Measurements from ENCODE around the gene SRR. TPM values are rescaled to one million over a fixed set of nuclear protein-coding genes. Genes with fewer than 3 reads are reported as not detected.

Gene SRR
- total RNA-seq, 1 experiment from 2014 or later = 11.8 TPM

DNA sequence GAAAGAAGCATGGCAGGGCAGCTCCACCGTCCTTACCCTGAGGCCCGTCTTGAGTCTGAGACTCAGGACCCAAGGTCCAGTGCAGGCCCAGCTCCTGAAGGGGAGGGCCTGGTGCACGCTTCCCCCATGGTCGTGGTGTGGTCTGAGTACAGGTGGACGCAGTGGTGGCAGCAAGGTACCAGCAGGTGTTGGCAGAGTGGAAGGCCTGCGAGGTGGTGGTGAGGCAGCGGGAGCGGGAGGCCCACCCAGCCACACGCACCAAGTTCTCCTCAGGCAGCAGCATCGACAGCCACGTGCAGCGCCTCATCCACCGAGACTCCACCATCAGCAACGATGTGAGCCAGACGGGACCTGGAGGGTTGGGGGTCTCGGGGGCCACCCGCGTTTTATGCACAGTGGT is 69.4 kb downstream of the SRR start:
- H3K27ac ChIP-seq (ENCODE audit: low read length) = no peak overlapping the region
- no peak overlapping the region for H3K4me3 ChIP-seq (ENCODE audit: low read depth in 2 of 2, low read length in 2 of 2)
- no peaks in the 10 kb centered on the region for H3K27me3 ChIP-seq (ENCODE audit: control insufficient read depth, insufficient read depth, low read length)
- in situ Hi-C loops (cut with HindIII; ENCODE audit: low pct_unique_long_range_greater_than_20kb, low sequenced_read_pairs) (no loop called here), intact Hi-C loops (cut with micrococcal nuclease; ENCODE audit: unreplicated experiment) (no loop called here)
- no TSS peak for BruUV-seq (replicated peaks)
- ATAC-seq (no peak), DNase-seq (ENCODE audit: low read depth, low spot score) (no peak)
- ChIA-PET POLR2A (no interaction called here), CTCF (no interaction called here)
- no peaks in the 10 kb centered on the region for H3K36me3 ChIP-seq (ENCODE audit: control insufficient read depth, insufficient read depth, low read length)
- no peaks in the 10 kb centered on the region for H3K9me3 ChIP-seq (ENCODE audit: control insufficient read depth, insufficient read depth, low read depth, low read length)
- H3K4me1 ChIP-seq (ENCODE audit: control insufficient read depth, insufficient read depth, low read length) = no peaks in the 10 kb centered on the region
- TF ChIP-seq POLR2AphosphoS5 (IDR thresholded peaks at IDR 0.05; ENCODE audit: low read depth, low read length) = no peak
- no peak for TF ChIP-seq SIN3A (IDR thresholded peaks at IDR 0.05; ENCODE audit: borderline replicate concordance, insufficient read depth, low read depth, low read length)
- TF ChIP-seq TCF7L2 (IDR thresholded peaks at IDR 0.05; ENCODE audit: low read depth, low read length) = no peak
- TF ChIP-seq, protein P1, sequence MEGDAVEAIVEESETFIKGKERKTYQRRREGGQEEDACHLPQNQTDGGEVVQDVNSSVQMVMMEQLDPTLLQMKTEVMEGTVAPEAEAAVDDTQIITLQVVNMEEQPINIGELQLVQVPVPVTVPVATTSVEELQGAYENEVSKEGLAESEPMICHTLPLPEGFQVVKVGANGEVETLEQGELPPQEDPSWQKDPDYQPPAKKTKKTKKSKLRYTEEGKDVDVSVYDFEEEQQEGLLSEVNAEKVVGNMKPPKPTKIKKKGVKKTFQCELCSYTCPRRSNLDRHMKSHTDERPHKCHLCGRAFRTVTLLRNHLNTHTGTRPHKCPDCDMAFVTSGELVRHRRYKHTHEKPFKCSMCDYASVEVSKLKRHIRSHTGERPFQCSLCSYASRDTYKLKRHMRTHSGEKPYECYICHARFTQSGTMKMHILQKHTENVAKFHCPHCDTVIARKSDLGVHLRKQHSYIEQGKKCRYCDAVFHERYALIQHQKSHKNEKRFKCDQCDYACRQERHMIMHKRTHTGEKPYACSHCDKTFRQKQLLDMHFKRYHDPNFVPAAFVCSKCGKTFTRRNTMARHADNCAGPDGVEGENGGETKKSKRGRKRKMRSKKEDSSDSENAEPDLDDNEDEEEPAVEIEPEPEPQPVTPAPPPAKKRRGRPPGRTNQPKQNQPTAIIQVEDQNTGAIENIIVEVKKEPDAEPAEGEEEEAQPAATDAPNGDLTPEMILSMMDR (IDR thresholded peaks at IDR 0.05) = no peak
- TF ChIP-seq, protein P2, sequence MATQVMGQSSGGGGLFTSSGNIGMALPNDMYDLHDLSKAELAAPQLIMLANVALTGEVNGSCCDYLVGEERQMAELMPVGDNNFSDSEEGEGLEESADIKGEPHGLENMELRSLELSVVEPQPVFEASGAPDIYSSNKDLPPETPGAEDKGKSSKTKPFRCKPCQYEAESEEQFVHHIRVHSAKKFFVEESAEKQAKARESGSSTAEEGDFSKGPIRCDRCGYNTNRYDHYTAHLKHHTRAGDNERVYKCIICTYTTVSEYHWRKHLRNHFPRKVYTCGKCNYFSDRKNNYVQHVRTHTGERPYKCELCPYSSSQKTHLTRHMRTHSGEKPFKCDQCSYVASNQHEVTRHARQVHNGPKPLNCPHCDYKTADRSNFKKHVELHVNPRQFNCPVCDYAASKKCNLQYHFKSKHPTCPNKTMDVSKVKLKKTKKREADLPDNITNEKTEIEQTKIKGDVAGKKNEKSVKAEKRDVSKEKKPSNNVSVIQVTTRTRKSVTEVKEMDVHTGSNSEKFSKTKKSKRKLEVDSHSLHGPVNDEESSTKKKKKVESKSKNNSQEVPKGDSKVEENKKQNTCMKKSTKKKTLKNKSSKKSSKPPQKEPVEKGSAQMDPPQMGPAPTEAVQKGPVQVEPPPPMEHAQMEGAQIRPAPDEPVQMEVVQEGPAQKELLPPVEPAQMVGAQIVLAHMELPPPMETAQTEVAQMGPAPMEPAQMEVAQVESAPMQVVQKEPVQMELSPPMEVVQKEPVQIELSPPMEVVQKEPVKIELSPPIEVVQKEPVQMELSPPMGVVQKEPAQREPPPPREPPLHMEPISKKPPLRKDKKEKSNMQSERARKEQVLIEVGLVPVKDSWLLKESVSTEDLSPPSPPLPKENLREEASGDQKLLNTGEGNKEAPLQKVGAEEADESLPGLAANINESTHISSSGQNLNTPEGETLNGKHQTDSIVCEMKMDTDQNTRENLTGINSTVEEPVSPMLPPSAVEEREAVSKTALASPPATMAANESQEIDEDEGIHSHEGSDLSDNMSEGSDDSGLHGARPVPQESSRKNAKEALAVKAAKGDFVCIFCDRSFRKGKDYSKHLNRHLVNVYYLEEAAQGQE (IDR thresholded peaks at IDR 0.05; ENCODE audit: insufficient read depth in 1 of 2, low read depth in 2 of 2, low read length in 1 of 2) = no peak

Other genes starting within 250 kb of the SRR start
- gene HIC1, start 248.8 kb upstream of the SRR start, total RNA-seq (2021; ENCODE audit: unreplicated experiment) = 1.4 TPM
- 17.8 TPM for gene SMG6, start 165 bp upstream of the SRR start, total RNA-seq (2021; ENCODE audit: unreplicated experiment)
- gene TSR1, start 32.5 kb downstream of the SRR start, total RNA-seq (2021; ENCODE audit: unreplicated experiment) = 44.7 TPM
- gene SGSM2, start 33.6 kb downstream of the SRR start, total RNA-seq (2021; ENCODE audit: unreplicated experiment) = 49.0 TPM
- 31.8 TPM for gene MNT, start 97.1 kb downstream of the SRR start, total RNA-seq (2021; ENCODE audit: unreplicated experiment)
- gene METTL16, start 207.9 kb downstream of the SRR start, total RNA-seq (2021; ENCODE audit: unreplicated experiment) = 34.7 TPM